GM12891 (cell line): Measurements from ENCODE around the gene SUN5.

Experiments
- POLR2A ChIP-seq: IDR thresholded peaks from 2 replicates; pipeline ENCODE4 v1.6.1; 2011; ENCODE audit warnings: low read depth, low read length, control low read depth
- POLR2AphosphoS5 ChIP-seq: IDR thresholded peaks from 2 replicates; pipeline ENCODE4 v1.6.1; 2011; ENCODE audit warnings: low read depth, low read length, control low read depth
- POU2F2 ChIP-seq: IDR thresholded peaks from 2 replicates; pipeline ENCODE4 v1.6.1; 2011; ENCODE audit warnings: low read depth, mild to moderate bottlenecking, control low read depth, low read length, moderate library complexity
- SPI1 ChIP-seq: IDR thresholded peaks from 2 replicates; pipeline ENCODE4 v1.6.1; 2011; ENCODE audit warnings: low read depth, low read length, control low read depth
- TAF1 ChIP-seq: IDR thresholded peaks from 2 replicates; pipeline ENCODE4 v1.6.1; 2011; ENCODE audit warnings: low read depth, low read length, control low read depth

- no peak for TF ChIP-seq POLR2A
- no peak for TF ChIP-seq POLR2AphosphoS5
- TF ChIP-seq TAF1: no peak
- no peak for TF ChIP-seq SPI1
- no peak for TF ChIP-seq POU2F2
Measured at GRCh38 chr20:33027769-33028751, 23.8 kb upstream of the SUN5 start.
